Keratinocyte (primary cell): Measurements from ENCODE around the gene TTC23L. TPM values are rescaled to one million over a fixed set of nuclear protein-coding genes. Genes with fewer than 3 reads are reported as not detected.

Experiments
- DNase-seq: peaks from one replicate; pipeline ENCODE4 v3.0.0-alpha.2; 2011; ENCODE audit warnings: low read depth, missing footprints, low spot score
- FAIRE-seq: peaks from 2 replicates; lab custom pipeline; 2011; peaks lifted over from hg19 to GRCh38; lab: Jason Lieb, UNC
- H2AFZ ChIP-seq: 2 replicates; pipeline ENCODE4 v1.6.0; 2012; ENCODE audit warnings: low read length, control low read depth, inconsistent platforms; ENCODE audit not compliant: control insufficient read depth
- H3K27ac ChIP-seq: 2 replicates; pipeline ENCODE4 v1.5.1; 2011; ENCODE audit warnings: low read length; ENCODE audit not compliant: control insufficient read depth, insufficient read depth
- H3K27me3 ChIP-seq: 3 replicates; pipeline ENCODE4 v1.6.0; 2011; ENCODE audit warnings: low read length; ENCODE audit not compliant: control insufficient read depth, insufficient read depth; ENCODE audit errors: extremely low read depth
- H3K36me3 ChIP-seq, 2 experiments: 2 replicates in 1 of 2; 3 replicates in 1 of 2; pipeline ENCODE4 v1.5.1; 2011; ENCODE audit warnings: low read length in 2 of 2, mild to moderate bottlenecking in 1 of 2; ENCODE audit not compliant: control insufficient read depth in 2 of 2, insufficient read depth in 2 of 2; ENCODE audit errors: extremely low read depth in 1 of 2
- H3K4me1 ChIP-seq: 3 replicates; pipeline ENCODE4 v1.5.1; 2011; ENCODE audit warnings: low read length; ENCODE audit not compliant: control insufficient read depth, insufficient read depth; ENCODE audit errors: extremely low read depth
- H3K4me2 ChIP-seq: 3 replicates; pipeline ENCODE4 v1.6.0; 2011; ENCODE audit warnings: low read depth, low read length; ENCODE audit not compliant: control insufficient read depth, insufficient read depth; ENCODE audit errors: extremely low read depth
- H3K4me3 ChIP-seq, 3 experiments: fragments of 200-600 bp in 1 of 3; sonication (generic) in 1 of 3; 2 replicates in 2 of 3; 3 replicates in 1 of 3; pipeline ENCODE4 v1.5.1; 2011 to 2016; ENCODE audit warnings: low read length in 3 of 3, mild to moderate bottlenecking in 3 of 3, control low read depth in 2 of 3, inconsistent platforms in 1 of 3, low read depth in 1 of 3, mixed read lengths in 1 of 3, mixed run types in 1 of 3, moderate library complexity in 1 of 3; ENCODE audit not compliant: control insufficient read depth in 2 of 3, insufficient read depth in 2 of 3; ENCODE audit errors: extremely low read depth in 1 of 3
- H3K79me2 ChIP-seq: 2 replicates; pipeline ENCODE4 v1.6.0; 2012; ENCODE audit warnings: low read length; ENCODE audit not compliant: control insufficient read depth, insufficient read depth
- H3K9ac ChIP-seq: 3 replicates; pipeline ENCODE4 v1.6.0; 2011; ENCODE audit warnings: low read length; ENCODE audit not compliant: control insufficient read depth, insufficient read depth; ENCODE audit errors: extremely low read depth
- H3K9me1 ChIP-seq: 3 replicates; pipeline ENCODE4 v1.6.0; 2011; ENCODE audit warnings: low read length; ENCODE audit not compliant: control insufficient read depth, insufficient read depth; ENCODE audit errors: extremely low read depth
- H3K9me3 ChIP-seq: 2 replicates; pipeline ENCODE4 v1.5.1; 2012; ENCODE audit warnings: low read depth, low read length; ENCODE audit not compliant: control insufficient read depth
- H4K20me1 ChIP-seq: 3 replicates; pipeline ENCODE4 v1.6.0; 2011; ENCODE audit warnings: low read length; ENCODE audit not compliant: control insufficient read depth, insufficient read depth; ENCODE audit errors: extremely low read depth
- CTCF ChIP-seq, 3 experiments: IDR thresholded peaks in 1 of 3; conservative IDR thresholded peaks in 1 of 3; optimal IDR thresholded peaks in 1 of 3; 2 replicates in 2 of 3; 3 replicates in 1 of 3; pipeline versions ENCODE3 to v1.5.1; 2011; ENCODE audit warnings: low read length in 3 of 3, mild to moderate bottlenecking in 3 of 3, moderate library complexity in 2 of 3, control low read depth in 1 of 3, inconsistent platforms in 1 of 3; ENCODE audit not compliant: insufficient read depth in 2 of 3; ENCODE audit errors: extremely low read depth in 1 of 3
- EZH2 ChIP-seq: IDR thresholded peaks from one replicate; pipeline ENCODE4 v1.6.1; 2012; ENCODE audit warnings: inconsistent platforms, mild to moderate bottlenecking, low read length, moderate library complexity
- dilution Hi-C: fragments of 300-500 bp; cut with MboI; formaldehyde crosslinking; loops from one replicate; pipeline ENCODE4 v1.7.0; 2020; ENCODE audit warnings: low sequenced_read_pairs; ENCODE audit not compliant: extremely low pct_ligation_motif_present
- polyA plus RNA-seq, 5 experiments: library from polyadenylated mRNA; depleted of rRNA in 3 of 5; stranded (reverse) in 3 of 5; stranded (forward) in 1 of 5; unstranded in 1 of 5; fragments of >200 nt; gene quantifications; 1 replicate in 1 of 5; 2 replicates in 3 of 5; 3 replicates in 1 of 5; pipeline versions ENCODE4 v1.2.1 to v1.2.3, GENCODE V29; 2011 to 2012; ENCODE audit warnings: missing spikeins in 2 of 5, low read depth in 1 of 5, low replicate concordance in 1 of 5

Gene TTC23L
- polyA plus RNA-seq, 1 donor (not counting 4 experiments of a cell fraction or from before 2014, with no cell fraction given) = 0.12 TPM

GRCh38 chr5:34844999-34845398, 6.0 kb downstream of the TTC23L start:
- Histone ChIP-seq H3K9me1 (no peaks in the 10 kb centered on the region), H3K4me2 (no peak overlapping the region), H4K20me1 (no peaks in the 10 kb centered on the region), H3K27me3 (no peaks in the 10 kb centered on the region), H3K79me2 (no peaks in the 10 kb centered on the region), H3K27ac (no peak overlapping the region), H3K36me3 (no peaks in the 10 kb centered on the region), H3K4me1 (no peaks in the 10 kb centered on the region), H3K9me3 (no peaks in the 10 kb centered on the region), H3K9ac (no peak overlapping the region), H2AFZ (no peak overlapping the region), H3K4me3 (no peak overlapping the region)
- DNase-seq (no peak), FAIRE-seq (no peak)
- dilution Hi-C loops = no loop called here
- TF ChIP-seq EZH2 (no peak), CTCF (optimal IDR thresholded peaks at IDR 0.05 in 1 of 3, IDR thresholded peaks at IDR 0.05 in 1 of 3, conservative IDR thresholded peaks at IDR 0.05 in 1 of 3; ENCODE audit: extremely low read depth in 1 of 3, insufficient read depth in 2 of 3, low read length in 3 of 3) (no peak)

GRCh38 chr5:34847056-34847455, 8.1 kb downstream of the TTC23L start:
- dilution Hi-C loops = no loop called here
- DNase-seq = no peak
- no peaks in the 10 kb centered on the region for H3K9me1 ChIP-seq
- H3K27me3 ChIP-seq = no peaks in the 10 kb centered on the region
- TF ChIP-seq EZH2 = no peak
- no peak overlapping the region for H3K4me2 ChIP-seq
- no peaks in the 10 kb centered on the region for H3K36me3 ChIP-seq
- no peak overlapping the region for H3K9ac ChIP-seq
- H4K20me1 ChIP-seq = no peaks in the 10 kb centered on the region
- no peak for FAIRE-seq
- H3K4me1 ChIP-seq = no peaks in the 10 kb centered on the region
- H3K79me2 ChIP-seq = no peaks in the 10 kb centered on the region
- H3K4me3 ChIP-seq = no peak overlapping the region
- H3K9me3 ChIP-seq = no peaks in the 10 kb centered on the region
- H3K27ac ChIP-seq = no peak overlapping the region
- no peak overlapping the region for H2AFZ ChIP-seq

- Histone ChIP-seq H3K9me3 (no peaks in the 10 kb centered on the region), H3K36me3 (no peaks in the 10 kb centered on the region), H3K4me3 (no peak overlapping the region), H3K27ac (no peak overlapping the region), H3K9me1 (no peaks in the 10 kb centered on the region), H3K4me1 (no peaks in the 10 kb centered on the region), H3K79me2 (no peaks in the 10 kb centered on the region), H3K27me3 (no peaks in the 10 kb centered on the region), H3K9ac (no peak overlapping the region), H3K4me2 (no peak overlapping the region), H4K20me1 (no peaks in the 10 kb centered on the region), H2AFZ (no peak overlapping the region)
- TF ChIP-seq CTCF (optimal IDR thresholded peaks at IDR 0.05 in 1 of 3, IDR thresholded peaks at IDR 0.05 in 1 of 3, conservative IDR thresholded peaks at IDR 0.05 in 1 of 3; ENCODE audit: extremely low read depth in 1 of 3, insufficient read depth in 2 of 3, low read length in 3 of 3) = no peak
- no peak for TF ChIP-seq EZH2
- FAIRE-seq = no peak
- DNase-seq = no peak
- dilution Hi-C loops = no loop called here
Observed at GRCh38 chr5:34847552-34847951, 8.6 kb downstream of the TTC23L start.
